Endothelial cell (in vitro differentiated cells): ENCODE data around the gene FZR1. TPM values are rescaled to one million over a fixed set of nuclear protein-coding genes. Genes with fewer than 3 reads are reported as not detected.

Experiments used
- DNase-seq: peaks from one replicate; pipeline ENCODE4 v3.0.0; 2021; ENCODE audit warnings: low spot score
- H3K27ac Mint-ChIP-seq: one replicate; pipeline ENCODE4 v1.8.0; 2021; ENCODE audit warnings: mixed read lengths, inconsistent platforms; ENCODE audit not compliant: unreplicated experiment
- H3K27me3 Mint-ChIP-seq: one replicate; pipeline ENCODE4 v1.8.0; 2021; ENCODE audit warnings: mild to moderate bottlenecking, moderate library complexity, mixed read lengths, inconsistent platforms; ENCODE audit not compliant: unreplicated experiment
- H3K36me3 Mint-ChIP-seq: one replicate; pipeline ENCODE4 v1.8.0; 2021; ENCODE audit warnings: mild to moderate bottlenecking, low read depth, mixed read lengths, inconsistent platforms; ENCODE audit not compliant: unreplicated experiment
- H3K4me1 Mint-ChIP-seq: one replicate; pipeline ENCODE4 v1.8.0; 2021; ENCODE audit warnings: mild to moderate bottlenecking, mixed read lengths, inconsistent platforms; ENCODE audit not compliant: unreplicated experiment
- H3K4me3 Mint-ChIP-seq: one replicate; pipeline ENCODE4 v1.8.0; 2021; ENCODE audit warnings: mild to moderate bottlenecking, mixed read lengths, inconsistent platforms; ENCODE audit not compliant: unreplicated experiment
- H3K9me3 Mint-ChIP-seq: one replicate; pipeline ENCODE4 v1.8.0; 2021; ENCODE audit warnings: mixed read lengths, inconsistent platforms; ENCODE audit not compliant: unreplicated experiment
- CTCF ChIP-seq: fragments of 200-600 bp; sonication (generic); IDR thresholded peaks from one replicate; pipeline ENCODE4 v1.5.0; 2021; ENCODE audit warnings: antibody characterized with exemption; ENCODE audit not compliant: unreplicated experiment
- total RNA-seq: library from RNA; stranded (reverse); fragmentation: NEBNext Ultra II Directional; extraction: Animal tissue kit (Norgen Biotek cat#: 25700); gene quantifications from one replicate; pipeline ENCODE4 v1.2.1, GENCODE V29; 2021; ENCODE audit not compliant: unreplicated experiment

FZR1 gene
- total RNA-seq, 1 donor from 2014 or later = 38.9 TPM

GRCh38 chr19:3508771-3509535 is 2.8 kb downstream of the FZR1 start:
- Mint-ChIP-seq H3K4me1 (peaks cover 11% of the 10 kb centered on the region), H3K36me3 (peaks cover 15% of the 10 kb centered on the region), H3K9me3 (no peaks in the 10 kb centered on the region), H3K27ac (no peak overlapping the region), H3K4me3 (peak overlapping the region; percentile 39), H3K27me3 (peaks cover 14% of the 10 kb centered on the region)
- DNase-seq = no peak
- no peak for TF ChIP-seq CTCF

GRCh38 chr19:3509566-3509989 is 3.5 kb downstream of the FZR1 start:
- no peak for TF ChIP-seq CTCF
- Mint-ChIP-seq H3K9me3 (no peaks in the 10 kb centered on the region), H3K4me3 (peak overlapping the region; percentile 39)

GRCh38 chr19:3510727-3511126 is 4.6 kb downstream of the FZR1 start:
- Mint-ChIP-seq H3K4me1 (peaks cover 6% of the 10 kb centered on the region), H3K36me3 (peaks cover 20% of the 10 kb centered on the region), H3K27ac (no peak overlapping the region), H3K27me3 (peaks cover 13% of the 10 kb centered on the region), H3K9me3 (no peaks in the 10 kb centered on the region), H3K4me3 (no peak overlapping the region)
- no peak for TF ChIP-seq CTCF
- DNase-seq = no peak

More at GRCh38 chr19:3509566-3509989, 3.5 kb downstream of the FZR1 start:
- H3K27ac Mint-ChIP-seq = peak overlapping the region; percentile 30
- peaks cover 14% of the 10 kb centered on the region for H3K27me3 Mint-ChIP-seq
- DNase-seq = no peak
- peaks cover 19% of the 10 kb centered on the region for H3K36me3 Mint-ChIP-seq
- H3K4me1 Mint-ChIP-seq = peaks cover 9% of the 10 kb centered on the region

GRCh38 chr19:3511506-3512251 is 5.6 kb downstream of the FZR1 start:
- H3K27ac Mint-ChIP-seq = no peak overlapping the region
- peaks cover 9% of the 10 kb centered on the region for H3K27me3 Mint-ChIP-seq
- H3K4me1 Mint-ChIP-seq = peaks cover 6% of the 10 kb centered on the region
- H3K36me3 Mint-ChIP-seq = peaks cover 20% of the 10 kb centered on the region
- H3K9me3 Mint-ChIP-seq = no peaks in the 10 kb centered on the region
- TF ChIP-seq CTCF = no peak
- H3K4me3 Mint-ChIP-seq = no peak overlapping the region
- no peak for DNase-seq
